Measurements from ENCODE around the gene COLEC12.

DNA sequence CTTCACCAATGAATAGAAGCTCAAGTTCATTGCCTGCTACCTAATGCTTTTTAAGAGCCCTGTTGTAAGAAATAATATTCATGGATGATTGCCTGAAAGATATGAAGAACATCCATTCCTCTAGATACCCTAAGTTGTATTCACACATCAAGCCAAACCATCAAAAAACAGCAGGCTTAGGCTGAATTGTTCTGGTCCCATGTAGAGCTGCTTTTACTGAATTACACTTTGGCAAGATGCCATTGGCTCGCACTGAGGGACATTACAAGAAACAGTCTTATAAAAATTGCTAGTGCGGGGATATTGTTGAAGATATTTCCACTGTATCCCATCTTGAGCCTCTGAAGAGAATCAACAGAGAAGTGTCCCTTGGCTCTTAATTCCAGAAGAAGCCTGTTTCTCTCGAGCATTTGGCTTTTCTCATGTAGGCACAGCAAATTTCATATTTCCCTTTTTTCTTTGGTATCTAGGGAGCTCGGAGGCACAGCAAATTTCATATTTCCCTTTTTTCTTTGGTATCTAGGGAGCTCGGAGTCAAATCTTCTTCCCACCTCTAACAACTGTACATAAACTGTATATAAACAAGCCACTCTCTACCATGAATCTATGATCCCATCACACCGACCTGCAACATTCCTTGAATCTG lies 107.5 kb downstream of the COLEC12 start:
- TF ChIP-seq, protein P1, sequence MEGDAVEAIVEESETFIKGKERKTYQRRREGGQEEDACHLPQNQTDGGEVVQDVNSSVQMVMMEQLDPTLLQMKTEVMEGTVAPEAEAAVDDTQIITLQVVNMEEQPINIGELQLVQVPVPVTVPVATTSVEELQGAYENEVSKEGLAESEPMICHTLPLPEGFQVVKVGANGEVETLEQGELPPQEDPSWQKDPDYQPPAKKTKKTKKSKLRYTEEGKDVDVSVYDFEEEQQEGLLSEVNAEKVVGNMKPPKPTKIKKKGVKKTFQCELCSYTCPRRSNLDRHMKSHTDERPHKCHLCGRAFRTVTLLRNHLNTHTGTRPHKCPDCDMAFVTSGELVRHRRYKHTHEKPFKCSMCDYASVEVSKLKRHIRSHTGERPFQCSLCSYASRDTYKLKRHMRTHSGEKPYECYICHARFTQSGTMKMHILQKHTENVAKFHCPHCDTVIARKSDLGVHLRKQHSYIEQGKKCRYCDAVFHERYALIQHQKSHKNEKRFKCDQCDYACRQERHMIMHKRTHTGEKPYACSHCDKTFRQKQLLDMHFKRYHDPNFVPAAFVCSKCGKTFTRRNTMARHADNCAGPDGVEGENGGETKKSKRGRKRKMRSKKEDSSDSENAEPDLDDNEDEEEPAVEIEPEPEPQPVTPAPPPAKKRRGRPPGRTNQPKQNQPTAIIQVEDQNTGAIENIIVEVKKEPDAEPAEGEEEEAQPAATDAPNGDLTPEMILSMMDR (IDR thresholded peaks at IDR 0.05), result no peak
- TF ChIP-seq, protein P2, sequence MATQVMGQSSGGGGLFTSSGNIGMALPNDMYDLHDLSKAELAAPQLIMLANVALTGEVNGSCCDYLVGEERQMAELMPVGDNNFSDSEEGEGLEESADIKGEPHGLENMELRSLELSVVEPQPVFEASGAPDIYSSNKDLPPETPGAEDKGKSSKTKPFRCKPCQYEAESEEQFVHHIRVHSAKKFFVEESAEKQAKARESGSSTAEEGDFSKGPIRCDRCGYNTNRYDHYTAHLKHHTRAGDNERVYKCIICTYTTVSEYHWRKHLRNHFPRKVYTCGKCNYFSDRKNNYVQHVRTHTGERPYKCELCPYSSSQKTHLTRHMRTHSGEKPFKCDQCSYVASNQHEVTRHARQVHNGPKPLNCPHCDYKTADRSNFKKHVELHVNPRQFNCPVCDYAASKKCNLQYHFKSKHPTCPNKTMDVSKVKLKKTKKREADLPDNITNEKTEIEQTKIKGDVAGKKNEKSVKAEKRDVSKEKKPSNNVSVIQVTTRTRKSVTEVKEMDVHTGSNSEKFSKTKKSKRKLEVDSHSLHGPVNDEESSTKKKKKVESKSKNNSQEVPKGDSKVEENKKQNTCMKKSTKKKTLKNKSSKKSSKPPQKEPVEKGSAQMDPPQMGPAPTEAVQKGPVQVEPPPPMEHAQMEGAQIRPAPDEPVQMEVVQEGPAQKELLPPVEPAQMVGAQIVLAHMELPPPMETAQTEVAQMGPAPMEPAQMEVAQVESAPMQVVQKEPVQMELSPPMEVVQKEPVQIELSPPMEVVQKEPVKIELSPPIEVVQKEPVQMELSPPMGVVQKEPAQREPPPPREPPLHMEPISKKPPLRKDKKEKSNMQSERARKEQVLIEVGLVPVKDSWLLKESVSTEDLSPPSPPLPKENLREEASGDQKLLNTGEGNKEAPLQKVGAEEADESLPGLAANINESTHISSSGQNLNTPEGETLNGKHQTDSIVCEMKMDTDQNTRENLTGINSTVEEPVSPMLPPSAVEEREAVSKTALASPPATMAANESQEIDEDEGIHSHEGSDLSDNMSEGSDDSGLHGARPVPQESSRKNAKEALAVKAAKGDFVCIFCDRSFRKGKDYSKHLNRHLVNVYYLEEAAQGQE (IDR thresholded peaks at IDR 0.05; ENCODE audit: insufficient read depth in 1 of 2, low read depth in 2 of 2, low read length in 1 of 2), result no peak

Data from Panc1 (cell line).